ENCODE results near the gene STK33.

STK33 gene

DNA sequence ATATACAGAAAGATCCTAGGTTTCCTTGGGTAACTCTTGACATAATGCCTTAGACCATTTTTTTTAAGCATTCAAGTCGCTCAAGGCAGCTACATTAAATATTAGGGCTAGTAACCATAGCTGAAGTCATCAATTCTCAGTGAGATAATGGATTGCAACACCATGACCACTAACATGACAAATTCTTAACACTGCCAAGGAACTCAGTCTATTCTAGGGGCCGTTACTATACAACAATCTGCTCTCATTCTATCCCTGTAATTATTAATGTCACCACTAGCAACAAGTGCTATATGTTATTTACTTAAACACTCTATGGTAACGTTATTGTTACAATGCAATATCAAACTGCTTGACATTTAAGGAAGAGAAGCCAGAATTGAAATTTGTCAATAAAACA, 3.2 kb upstream of the STK33 start:
- no peak for TF ChIP-seq CEBPB (IDR thresholded peaks at IDR 0.05)
- TF ChIP-seq EP300 (IDR thresholded peaks at IDR 0.05; ENCODE audit: borderline replicate concordance) = no peak
- TF ChIP-seq CREB1 (IDR thresholded peaks at IDR 0.05; ENCODE audit: low read depth) = no peak
- TF ChIP-seq EGR1 (IDR thresholded peaks at IDR 0.05) = no peak
- TF ChIP-seq, protein P1, sequence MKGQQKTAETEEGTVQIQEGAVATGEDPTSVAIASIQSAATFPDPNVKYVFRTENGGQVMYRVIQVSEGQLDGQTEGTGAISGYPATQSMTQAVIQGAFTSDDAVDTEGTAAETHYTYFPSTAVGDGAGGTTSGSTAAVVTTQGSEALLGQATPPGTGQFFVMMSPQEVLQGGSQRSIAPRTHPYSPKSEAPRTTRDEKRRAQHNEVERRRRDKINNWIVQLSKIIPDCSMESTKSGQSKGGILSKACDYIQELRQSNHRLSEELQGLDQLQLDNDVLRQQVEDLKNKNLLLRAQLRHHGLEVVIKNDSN (IDR thresholded peaks at IDR 0.05) = no peak
- no peak for TF ChIP-seq YY1 (IDR thresholded peaks at IDR 0.05; ENCODE audit: low read depth)
- TF ChIP-seq, protein P2, sequence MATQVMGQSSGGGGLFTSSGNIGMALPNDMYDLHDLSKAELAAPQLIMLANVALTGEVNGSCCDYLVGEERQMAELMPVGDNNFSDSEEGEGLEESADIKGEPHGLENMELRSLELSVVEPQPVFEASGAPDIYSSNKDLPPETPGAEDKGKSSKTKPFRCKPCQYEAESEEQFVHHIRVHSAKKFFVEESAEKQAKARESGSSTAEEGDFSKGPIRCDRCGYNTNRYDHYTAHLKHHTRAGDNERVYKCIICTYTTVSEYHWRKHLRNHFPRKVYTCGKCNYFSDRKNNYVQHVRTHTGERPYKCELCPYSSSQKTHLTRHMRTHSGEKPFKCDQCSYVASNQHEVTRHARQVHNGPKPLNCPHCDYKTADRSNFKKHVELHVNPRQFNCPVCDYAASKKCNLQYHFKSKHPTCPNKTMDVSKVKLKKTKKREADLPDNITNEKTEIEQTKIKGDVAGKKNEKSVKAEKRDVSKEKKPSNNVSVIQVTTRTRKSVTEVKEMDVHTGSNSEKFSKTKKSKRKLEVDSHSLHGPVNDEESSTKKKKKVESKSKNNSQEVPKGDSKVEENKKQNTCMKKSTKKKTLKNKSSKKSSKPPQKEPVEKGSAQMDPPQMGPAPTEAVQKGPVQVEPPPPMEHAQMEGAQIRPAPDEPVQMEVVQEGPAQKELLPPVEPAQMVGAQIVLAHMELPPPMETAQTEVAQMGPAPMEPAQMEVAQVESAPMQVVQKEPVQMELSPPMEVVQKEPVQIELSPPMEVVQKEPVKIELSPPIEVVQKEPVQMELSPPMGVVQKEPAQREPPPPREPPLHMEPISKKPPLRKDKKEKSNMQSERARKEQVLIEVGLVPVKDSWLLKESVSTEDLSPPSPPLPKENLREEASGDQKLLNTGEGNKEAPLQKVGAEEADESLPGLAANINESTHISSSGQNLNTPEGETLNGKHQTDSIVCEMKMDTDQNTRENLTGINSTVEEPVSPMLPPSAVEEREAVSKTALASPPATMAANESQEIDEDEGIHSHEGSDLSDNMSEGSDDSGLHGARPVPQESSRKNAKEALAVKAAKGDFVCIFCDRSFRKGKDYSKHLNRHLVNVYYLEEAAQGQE (IDR thresholded peaks at IDR 0.05; ENCODE audit: low read depth) = no peak
- no peak for TF ChIP-seq ZBTB7A (IDR thresholded peaks at IDR 0.05; ENCODE audit: low read depth)
- TF ChIP-seq FOXM1 (IDR thresholded peaks at IDR 0.05; ENCODE audit: borderline replicate concordance, low read depth) = no peak
- TF ChIP-seq TAF1 (IDR thresholded peaks at IDR 0.05; ENCODE audit: low read depth) = no peak
- no peak for TF ChIP-seq RAD21 (IDR thresholded peaks at IDR 0.05; ENCODE audit: low read depth)
- no peak for TF ChIP-seq TEAD4 (IDR thresholded peaks at IDR 0.05)
- TF ChIP-seq, protein P3, sequence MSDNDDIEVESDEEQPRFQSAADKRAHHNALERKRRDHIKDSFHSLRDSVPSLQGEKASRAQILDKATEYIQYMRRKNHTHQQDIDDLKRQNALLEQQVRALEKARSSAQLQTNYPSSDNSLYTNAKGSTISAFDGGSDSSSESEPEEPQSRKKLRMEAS (IDR thresholded peaks at IDR 0.05) = no peak
- TF ChIP-seq TCF12 (IDR thresholded peaks at IDR 0.05; ENCODE audit: low read depth) = no peak
- no peak for TF ChIP-seq NFIC (IDR thresholded peaks at IDR 0.05)

DNA sequence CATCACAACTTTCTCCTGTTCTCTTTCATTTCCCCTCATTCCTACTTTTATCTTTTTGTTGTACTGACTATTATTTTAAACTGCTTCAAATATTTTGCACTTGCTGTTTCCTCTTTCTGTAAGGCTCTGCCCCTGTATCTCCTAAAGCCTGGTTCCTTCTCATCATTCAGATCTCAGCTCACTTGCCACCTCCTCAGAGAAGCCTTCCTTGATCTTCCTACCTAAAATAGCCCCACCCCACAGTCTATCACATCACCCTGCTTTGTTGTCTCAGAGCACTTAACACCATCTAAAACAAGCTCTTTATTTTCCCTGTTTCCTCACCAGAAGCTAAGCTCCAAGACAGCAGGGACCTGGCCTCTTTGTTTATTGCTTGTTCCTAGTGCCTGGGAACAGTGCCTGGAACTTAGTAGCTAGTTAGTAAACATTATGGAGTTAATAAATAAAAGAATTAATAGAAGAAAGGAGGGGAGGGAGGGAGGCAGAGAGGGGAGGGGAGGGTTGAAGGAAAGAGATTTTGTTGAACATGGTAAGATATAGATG, 2.5 kb upstream of the STK33 start:
- TF ChIP-seq FOXM1 (IDR thresholded peaks at IDR 0.05; ENCODE audit: borderline replicate concordance, low read depth) (no peak), ZBTB7A (IDR thresholded peaks at IDR 0.05; ENCODE audit: low read depth) (no peak), RAD21 (IDR thresholded peaks at IDR 0.05; ENCODE audit: low read depth) (no peak), TCF12 (IDR thresholded peaks at IDR 0.05; ENCODE audit: low read depth) (no peak)

DNA sequence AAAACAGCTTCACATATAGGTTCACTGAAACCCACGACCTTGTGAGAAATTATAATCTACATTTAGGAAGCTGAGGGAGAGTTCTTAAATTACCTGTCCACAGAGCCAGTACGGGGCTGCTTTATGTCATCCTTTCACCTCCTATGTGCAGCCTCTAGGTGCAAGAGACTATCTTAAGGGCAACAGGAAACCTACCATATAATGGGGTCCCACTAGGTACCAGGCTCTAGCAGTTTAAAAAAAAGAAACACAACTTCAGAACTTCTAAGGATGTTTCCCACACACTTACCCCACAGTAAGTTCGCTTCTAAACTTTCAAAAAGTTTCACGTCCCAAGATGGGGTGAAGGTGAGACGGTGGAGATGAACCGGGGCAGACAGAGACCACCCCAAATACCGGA, 573 bp downstream of the STK33 start:
- TF ChIP-seq NFIC (IDR thresholded peaks at IDR 0.05) (no peak), YY1 (IDR thresholded peaks at IDR 0.05; ENCODE audit: low read depth) (no peak), EGR1 (IDR thresholded peaks at IDR 0.05) (no peak), ZBTB7A (IDR thresholded peaks at IDR 0.05; ENCODE audit: low read depth) (no peak), CREB1 (IDR thresholded peaks at IDR 0.05; ENCODE audit: low read depth) (no peak), RAD21 (IDR thresholded peaks at IDR 0.05; ENCODE audit: low read depth) (no peak), FOXM1 (IDR thresholded peaks at IDR 0.05; ENCODE audit: borderline replicate concordance, low read depth) (no peak), TEAD4 (IDR thresholded peaks at IDR 0.05) (no peak), CEBPB (IDR thresholded peaks at IDR 0.05) (no peak), TAF1 (IDR thresholded peaks at IDR 0.05; ENCODE audit: low read depth) (no peak), TCF12 (IDR thresholded peaks at IDR 0.05; ENCODE audit: low read depth) (no peak), EP300 (IDR thresholded peaks at IDR 0.05; ENCODE audit: borderline replicate concordance) (no peak)
- TF ChIP-seq, protein P3 (IDR thresholded peaks at IDR 0.05) = no peak
- TF ChIP-seq, protein P1 (IDR thresholded peaks at IDR 0.05) = no peak
- TF ChIP-seq, protein P2 (IDR thresholded peaks at IDR 0.05; ENCODE audit: low read depth) = no peak

DNA sequence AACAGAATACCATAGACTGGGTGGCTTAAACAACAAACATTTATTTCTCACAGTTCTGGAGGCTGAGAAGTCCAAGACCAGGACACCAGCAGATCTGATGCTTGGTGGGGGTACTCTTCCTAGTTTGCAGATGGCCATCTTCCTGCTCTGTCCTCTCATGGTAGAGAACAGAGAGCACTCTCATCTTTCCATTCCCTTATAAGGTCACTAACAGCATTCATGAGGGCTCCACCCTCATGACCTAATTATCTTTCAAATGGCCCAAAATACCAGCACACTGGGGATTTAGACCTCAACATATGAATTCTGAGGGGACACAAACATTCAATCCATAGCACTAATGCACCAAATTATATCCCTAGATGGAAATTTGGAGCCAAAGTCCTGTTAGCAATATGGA, 6.1 kb downstream of the STK33 start:
- no peak for TF ChIP-seq EP300 (IDR thresholded peaks at IDR 0.05; ENCODE audit: borderline replicate concordance)
- TF ChIP-seq, protein P1 (IDR thresholded peaks at IDR 0.05) = no peak
- no peak for TF ChIP-seq EGR1 (IDR thresholded peaks at IDR 0.05)
- TF ChIP-seq RAD21 (IDR thresholded peaks at IDR 0.05; ENCODE audit: low read depth) = no peak
- no peak for TF ChIP-seq TCF12 (IDR thresholded peaks at IDR 0.05; ENCODE audit: low read depth)
- TF ChIP-seq TEAD4 (IDR thresholded peaks at IDR 0.05) = no peak
- no peak for TF ChIP-seq TAF1 (IDR thresholded peaks at IDR 0.05; ENCODE audit: low read depth)
- TF ChIP-seq CREB1 (IDR thresholded peaks at IDR 0.05; ENCODE audit: low read depth) = no peak
- no peak for TF ChIP-seq NFIC (IDR thresholded peaks at IDR 0.05)
- TF ChIP-seq CEBPB (IDR thresholded peaks at IDR 0.05) = no peak
- TF ChIP-seq ZBTB7A (IDR thresholded peaks at IDR 0.05; ENCODE audit: low read depth) = no peak
- TF ChIP-seq YY1 (IDR thresholded peaks at IDR 0.05; ENCODE audit: low read depth) = no peak

DNA sequence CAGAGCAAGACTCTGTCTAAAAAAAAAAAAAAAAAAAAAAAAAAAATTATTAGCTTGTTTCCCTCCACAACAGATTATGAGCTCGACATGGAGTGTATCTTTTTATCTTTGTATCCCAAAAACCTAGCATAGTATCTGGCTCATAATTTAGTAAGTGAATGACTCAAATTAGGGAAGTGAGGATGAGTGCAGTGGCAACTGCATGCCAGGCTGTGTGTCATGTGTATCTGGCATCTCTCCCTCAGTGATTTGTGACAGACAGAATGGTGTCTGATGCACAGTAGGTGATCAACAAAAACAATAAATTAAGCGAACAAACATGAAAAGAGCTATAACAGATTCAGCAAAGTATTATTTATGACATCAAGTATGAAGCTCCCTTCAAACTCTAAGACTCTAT, 7.2 kb downstream of the STK33 start:
- no peak for TF ChIP-seq TCF12 (IDR thresholded peaks at IDR 0.05; ENCODE audit: low read depth)
- TF ChIP-seq NFIC (IDR thresholded peaks at IDR 0.05) = no peak

Measured in Ishikawa (cell line).